Measurements from ENCODE around the gene ST7. TPM values are rescaled to one million over a fixed set of nuclear protein-coding genes. Genes with fewer than 3 reads are reported as not detected.

The ST7 gene
- total RNA-seq, 2 donors from 2014 or later: 24.6 to 34.3 TPM

GRCh38 chr7:117195361-117196029, 242.2 kb downstream of the ST7 start:
- no peaks in the 10 kb centered on the region for H3K36me3 ChIP-seq (replicated peaks in 1 of 2; ENCODE audit: insufficient read depth in 1 of 2, low read depth in 2 of 2)
- no peaks in the 10 kb centered on the region for H3K9me3 ChIP-seq
- intact Hi-C loops (cut with DNase I): no loop called here
- no peak for ATAC-seq
- no peaks in the 10 kb centered on the region for H3K4me1 ChIP-seq
- H3K27me3 ChIP-seq: no peaks in the 10 kb centered on the region
- no peak for DNase-seq
- H3K4me3 ChIP-seq: no peak overlapping the region
- TF ChIP-seq POLR2A (IDR thresholded peaks at IDR 0.05): no peak
- 75 to 78% methylated on average over 4 of the region's 4 CpGs for WGBS, 2 donors
- no peak overlapping the region for H3K27ac ChIP-seq

GRCh38 chr7:117200132-117200531, 246.8 kb downstream of the ST7 start:
- DNase-seq (no peak), ATAC-seq (no peak)
- 62 to 89% methylated on average over 2 of the region's 2 CpGs for WGBS, 2 donors
- no peaks in the 10 kb centered on the region for H3K36me3 ChIP-seq (replicated peaks in 1 of 2; ENCODE audit: insufficient read depth in 1 of 2, low read depth in 2 of 2)
- no peaks in the 10 kb centered on the region for H3K9me3 ChIP-seq
- no peak for TF ChIP-seq CTCF (IDR thresholded peaks at IDR 0.05)
- no peak for TF ChIP-seq POLR2A (IDR thresholded peaks at IDR 0.05)
- intact Hi-C loops (cut with DNase I): no loop called here
- no peaks in the 10 kb centered on the region for H3K4me1 ChIP-seq
- no peaks in the 10 kb centered on the region for H3K27me3 ChIP-seq
- H3K4me3 ChIP-seq: no peak overlapping the region
- no peak overlapping the region for H3K27ac ChIP-seq

GRCh38 chr7:117200786-117201458, 247.6 kb downstream of the ST7 start:
- H3K9me3 ChIP-seq: no peaks in the 10 kb centered on the region
- intact Hi-C loops (cut with DNase I): no loop called here
- 90 to 97% methylated on average over 4 of the region's 4 CpGs for WGBS, 2 donors
- H3K36me3 ChIP-seq (replicated peaks in 1 of 2; ENCODE audit: insufficient read depth in 1 of 2, low read depth in 2 of 2): no peaks in the 10 kb centered on the region
- no peak for ATAC-seq
- H3K27ac ChIP-seq: no peak overlapping the region
- TF ChIP-seq CTCF (IDR thresholded peaks at IDR 0.05) (no peak), POLR2A (IDR thresholded peaks at IDR 0.05) (no peak)
- H3K4me3 ChIP-seq: no peak overlapping the region
- H3K27me3 ChIP-seq: no peaks in the 10 kb centered on the region
- DNase-seq: no peak
- no peaks in the 10 kb centered on the region for H3K4me1 ChIP-seq

GRCh38 chr7:117202511-117202910, 249.2 kb downstream of the ST7 start:
- 57 to 71% methylated on average over 3 of the region's 3 CpGs for WGBS, 2 donors
- DNase-seq (no peak), ATAC-seq (no peak)
- no peaks in the 10 kb centered on the region for H3K9me3 ChIP-seq
- TF ChIP-seq POLR2A (IDR thresholded peaks at IDR 0.05): no peak
- TF ChIP-seq CTCF (IDR thresholded peaks at IDR 0.05): no peak
- no peaks in the 10 kb centered on the region for H3K27me3 ChIP-seq
- no peaks in the 10 kb centered on the region for H3K36me3 ChIP-seq (replicated peaks in 1 of 2; ENCODE audit: insufficient read depth in 1 of 2, low read depth in 2 of 2)
- H3K27ac ChIP-seq: no peak overlapping the region
- intact Hi-C loops (cut with DNase I): no loop called here
- no peak overlapping the region for H3K4me3 ChIP-seq
- no peaks in the 10 kb centered on the region for H3K4me1 ChIP-seq

GRCh38 chr7:117203205-117203604, 249.9 kb downstream of the ST7 start:
- WGBS, 2 donors: 96 to 100% methylated on average over 1 of the region's 1 CpG

More at GRCh38 chr7:117203205-117203604, 249.9 kb downstream of the ST7 start:
- H3K36me3 ChIP-seq (replicated peaks in 1 of 2; ENCODE audit: insufficient read depth in 1 of 2, low read depth in 2 of 2): no peaks in the 10 kb centered on the region
- no peaks in the 10 kb centered on the region for H3K4me1 ChIP-seq
- DNase-seq: no peak
- no peak overlapping the region for H3K27ac ChIP-seq
- intact Hi-C loops (cut with DNase I): no loop called here
- ATAC-seq: no peak
- H3K9me3 ChIP-seq: no peaks in the 10 kb centered on the region
- H3K4me3 ChIP-seq: no peak overlapping the region
- TF ChIP-seq POLR2A (IDR thresholded peaks at IDR 0.05): no peak
- no peak for TF ChIP-seq CTCF (IDR thresholded peaks at IDR 0.05)
- no peaks in the 10 kb centered on the region for H3K27me3 ChIP-seq
